Naive thymus-derived CD4-positive, alpha-beta T cell (primary cell): ENCODE results near the gene CRACR2B. TPM values are rescaled to one million over a fixed set of nuclear protein-coding genes. Genes with fewer than 3 reads are reported as not detected.

Experiments
- ATAC-seq: fragments of 150-1000 bp; cut with Tn5 transposase; 2 replicates; pipeline ENCODE4 v1.10.0; 2021; ENCODE audit warnings: mild to moderate bottlenecking, moderate library complexity
- CTCF ChIA-PET: fragments of 350-600 bp; sonication (Branson Sonifier 250); formaldehyde crosslinking; loops from one replicate; lab custom pipeline; 2021; ENCODE audit warnings: antibody characterized with exemption; lab: Charles Lee
- POLR2A ChIA-PET: fragments of 350-600 bp; sonication (Branson Sonifier 250); formaldehyde crosslinking; loops from one replicate; lab custom pipeline; 2021; ENCODE audit warnings: antibody characterized with exemption, inconsistent platforms; lab: Charles Lee
- DNase-seq, 9 donors: peaks; one replicate each; pipeline versions ENCODE4 v3.0.0 to v3.0.0-alpha.2; 2020 to 2022; ENCODE audit warnings: mixed read lengths in 1 of 9
- H3K27ac ChIP-seq: one replicate; pipeline ENCODE4 v1.7.0; 2013; ENCODE audit warnings: mild to moderate bottlenecking, low read depth, low read length, moderate library complexity
- H3K27me3 ChIP-seq, 2 donors: one replicate each; pipeline ENCODE4 v1.7.0; 2013; ENCODE audit warnings: low read length in 2 of 2, mild to moderate bottlenecking in 2 of 2, moderate library complexity in 2 of 2; ENCODE audit not compliant: control insufficient read depth in 2 of 2, insufficient read depth in 2 of 2
- H3K36me3 ChIP-seq, 3 experiments: 1 replicate in 2 of 3; 2 replicates in 1 of 3; pipeline ENCODE4 v1.7.0; 2013; ENCODE audit warnings: low read length in 3 of 3, mild to moderate bottlenecking in 3 of 3, moderate library complexity in 1 of 3; ENCODE audit not compliant: insufficient read depth in 3 of 3, control insufficient read depth in 2 of 3
- H3K4me1 ChIP-seq, 2 donors: one replicate each; pipeline ENCODE4 v1.7.0; 2013; ENCODE audit warnings: low read length in 2 of 2, mild to moderate bottlenecking in 2 of 2, moderate library complexity in 1 of 2; ENCODE audit not compliant: control insufficient read depth in 2 of 2, insufficient read depth in 2 of 2
- H3K4me3 ChIP-seq: 2 replicates; pipeline ENCODE4 v1.7.0; 2013; ENCODE audit warnings: mild to moderate bottlenecking, low read length
- H3K9me3 ChIP-seq, 3 experiments: 1 replicate in 2 of 3; 2 replicates in 1 of 3; pipeline ENCODE4 v1.7.0; 2013; ENCODE audit warnings: low read length in 3 of 3; ENCODE audit not compliant: control insufficient read depth in 2 of 3
- H3K27ac Mint-ChIP-seq, 9 donors: one replicate each; pipeline ENCODE4 v1.8.0; 2020 to 2022; ENCODE audit warnings: mixed read lengths in 9 of 9, mild to moderate bottlenecking in 8 of 9, moderate library complexity in 5 of 9, inconsistent platforms in 2 of 9
- H3K27me3 Mint-ChIP-seq, 5 donors: one replicate each; pipeline ENCODE4 v1.8.0; 2021 to 2022; ENCODE audit warnings: mixed read lengths in 5 of 5, mild to moderate bottlenecking in 1 of 5
- H3K36me3 Mint-ChIP-seq, 5 donors: one replicate each; pipeline ENCODE4 v1.8.0; 2020 to 2022; ENCODE audit warnings: mixed read lengths in 5 of 5, mild to moderate bottlenecking in 3 of 5, inconsistent platforms in 1 of 5
- H3K4me1 Mint-ChIP-seq, 7 donors: one replicate each; pipeline ENCODE4 v1.8.0; 2020 to 2022; ENCODE audit warnings: mixed read lengths in 7 of 7, mild to moderate bottlenecking in 3 of 7, inconsistent platforms in 1 of 7
- H3K4me3 Mint-ChIP-seq, 10 donors: one replicate each; pipeline ENCODE4 v1.8.0; 2020 to 2022; ENCODE audit warnings: mild to moderate bottlenecking in 10 of 10, mixed read lengths in 10 of 10, moderate library complexity in 6 of 10, inconsistent platforms in 2 of 10
- H3K9me3 Mint-ChIP-seq, 11 donors: one replicate each; pipeline ENCODE4 v1.8.0; 2020 to 2022; ENCODE audit warnings: mixed read lengths in 11 of 11, mild to moderate bottlenecking in 4 of 11, inconsistent platforms in 1 of 11, moderate library complexity in 1 of 11
- intact Hi-C, 2 donors: fragments of 100-400 bp; cut with micrococcal nuclease; formaldehyde crosslinking; loops; one replicate each; pipeline ENCODE4 v1.15.1; 2023
- polyA plus RNA-seq, 2 donors: library from polyadenylated mRNA; unstranded; fragments of 300-500 nt; fragmentation: Illumina TruSeq; gene quantifications; one replicate each; pipeline ENCODE4 v1.2.3, GENCODE V29; 2021
- total RNA-seq, 6 experiments: library from RNA in 5 of 6; stranded (reverse) in 5 of 6; gene quantifications; 1 replicate in 5 of 6; 2 replicates in 1 of 6; pipeline ENCODE4 v1.2.3 and lab custom pipeline; 2021 to 2026

CRACR2B gene
- total and polyA plus RNA-seq, 7 experiments from 2014 or later, result 0.62 to 3.9 (median 2.0) TPM; not detected in 3

DNA sequence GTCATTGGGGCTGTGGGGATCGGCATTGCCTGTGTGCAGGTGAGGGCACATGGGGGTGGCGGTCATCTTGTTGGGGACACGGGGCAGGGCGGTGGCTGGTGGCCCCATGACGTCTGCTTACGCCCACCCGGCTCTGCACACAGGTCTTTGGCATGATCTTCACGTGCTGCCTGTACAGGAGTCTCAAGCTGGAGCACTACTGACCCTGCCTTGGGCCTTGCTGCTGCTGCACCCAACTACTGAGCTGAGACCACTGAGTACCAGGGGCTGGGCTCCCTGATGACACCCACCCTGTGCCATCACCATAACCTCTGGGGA lies 10.2 kb downstream of the CRACR2B start:
- H3K27ac Mint-ChIP-seq, result no peak overlapping the region
- Histone ChIP-seq H3K4me3 (no peak overlapping the region), H3K36me3 (peaks cover 0 to 38% (median 0%) of the 10 kb centered on the region in 3 experiments), H3K9me3 (no peaks in the 10 kb centered on the region), H3K27me3 (no peaks in the 10 kb centered on the region), H3K4me1 (peaks cover 8 to 16% of the 10 kb centered on the region in 2 donors), H3K27ac (no peak overlapping the region)
- H3K4me1 Mint-ChIP-seq, result peaks cover 5 to 28% (median 20%) of the 10 kb centered on the region in 7 donors
- H3K36me3 Mint-ChIP-seq, result peaks cover 0 to 4% (median 0%) of the 10 kb centered on the region in 5 donors
- peaks cover 0 to 7% (median 0%) of the 10 kb centered on the region in 5 donors for H3K27me3 Mint-ChIP-seq
- ChIA-PET POLR2A (interaction anchor here (0.8 to 2.2 kb wide), 2 partner anchors 18 kb away, joined by 4 to 9 read pairs; partner anchors contain the start of gene PNPLA2), CTCF (no interaction called here)
- H3K9me3 Mint-ChIP-seq, result no peaks in the 10 kb centered on the region
- no peak for ATAC-seq
- DNase-seq, result no peak
- intact Hi-C loops, result no loop called here
- H3K4me3 Mint-ChIP-seq, result no peak overlapping the region

DNA sequence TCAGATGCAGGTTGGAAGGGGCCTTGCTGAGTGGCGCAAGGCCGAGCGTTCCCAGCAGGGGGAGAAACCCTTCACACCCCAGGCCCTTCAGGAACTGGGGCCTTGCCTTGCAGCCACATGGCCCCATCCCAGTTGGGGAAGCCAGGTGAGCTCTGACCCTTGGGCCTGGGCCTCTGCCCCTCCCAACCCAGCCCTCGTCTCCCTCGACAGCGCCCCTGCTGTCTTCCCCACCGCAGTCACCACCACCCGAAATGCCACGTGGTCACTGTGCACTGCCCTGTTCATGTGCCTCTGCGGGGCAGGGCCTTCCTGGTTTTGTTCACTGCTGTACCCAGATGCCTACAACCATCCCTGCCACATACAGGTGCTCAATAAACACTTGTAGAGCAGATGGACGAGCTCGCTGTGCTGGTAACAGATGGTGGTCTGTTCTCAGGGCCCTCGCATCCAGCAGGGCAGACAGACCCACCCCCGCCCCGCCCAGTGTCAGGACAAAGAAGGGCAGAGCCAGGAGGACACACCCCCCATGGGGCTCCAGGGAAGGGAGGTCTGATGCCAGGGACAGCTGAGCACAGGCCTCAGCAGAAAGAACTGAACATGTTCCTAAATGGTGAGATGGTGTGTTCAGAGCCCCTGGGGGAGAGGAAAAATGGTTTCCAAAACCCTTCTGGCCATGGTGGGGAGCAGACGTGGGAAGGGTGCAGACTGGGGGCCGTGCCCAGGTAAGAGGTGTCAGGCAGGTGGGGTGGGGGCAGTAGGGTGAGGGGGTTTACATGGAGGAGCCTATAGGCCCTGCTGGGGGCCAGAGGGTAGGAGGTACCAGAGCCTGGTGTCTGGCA lies 10.9 kb downstream of the CRACR2B start:
- DNase-seq (no peak), ATAC-seq (no peak)
- H3K9me3 Mint-ChIP-seq, result no peaks in the 10 kb centered on the region
- H3K27me3 ChIP-seq, result no peaks in the 10 kb centered on the region
- CTCF ChIA-PET, result no interaction called here
- H3K4me1 Mint-ChIP-seq, result peaks cover 5 to 32% (median 24%) of the 10 kb centered on the region in 7 donors
- H3K4me1 ChIP-seq, result peaks cover 13 to 16% of the 10 kb centered on the region in 2 donors
- H3K9me3 ChIP-seq, result no peaks in the 10 kb centered on the region
- H3K27ac Mint-ChIP-seq, result peak overlapping the region in 1 of 9 donors; percentile 38
- H3K27ac ChIP-seq, result no peak overlapping the region
- H3K4me3 ChIP-seq, result no peak overlapping the region
- intact Hi-C loops, result no loop called here
- H3K36me3 Mint-ChIP-seq, result peaks cover 0 to 4% (median 0%) of the 10 kb centered on the region in 5 donors
- POLR2A ChIA-PET, result interaction anchor here (0.6 to 2.2 kb wide), 3 partner anchors 17 to 250 kb away, joined by 3 to 9 read pairs (median 4); partner anchors contain the start of gene PNPLA2
- H3K4me3 Mint-ChIP-seq, result peak overlapping the region in 1 of 10 donors; percentile 17
- peaks cover 0 to 38% (median 0%) of the 10 kb centered on the region in 3 experiments for H3K36me3 ChIP-seq
- peaks cover 0 to 8% (median 0%) of the 10 kb centered on the region in 5 donors for H3K27me3 Mint-ChIP-seq

DNA sequence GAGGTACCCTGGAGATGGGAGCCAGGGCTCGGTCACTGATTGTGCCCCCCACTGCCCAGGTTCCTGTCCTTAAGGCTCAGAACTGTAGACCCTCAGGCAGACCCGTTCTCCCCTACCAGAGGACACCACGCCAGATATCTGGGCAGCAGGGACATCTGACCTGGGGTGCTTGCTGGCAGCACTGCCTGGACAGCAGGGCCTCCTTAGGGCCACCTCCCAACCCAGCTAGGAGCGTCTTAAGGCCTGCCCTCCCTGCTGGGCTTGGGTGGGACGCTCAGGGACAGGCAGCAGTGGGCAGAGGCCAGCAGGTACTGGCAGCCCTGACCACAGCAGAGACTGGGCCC lies 11.5 kb downstream of the CRACR2B start:
- Mint-ChIP-seq H3K4me3 (peak overlapping the region in 1 of 10 donors; percentile 83), H3K27me3 (peaks cover 0 to 3% (median 0%) of the 10 kb centered on the region in 5 donors), H3K27ac (no peak overlapping the region), H3K9me3 (no peaks in the 10 kb centered on the region), H3K36me3 (peaks cover 0 to 4% (median 0%) of the 10 kb centered on the region in 5 donors), H3K4me1 (peaks cover under 1 to 31% (median 20%) of the 10 kb centered on the region in 7 donors)
- H3K4me3 ChIP-seq, result no peak overlapping the region
- peaks cover 16 to 19% of the 10 kb centered on the region in 2 donors for H3K4me1 ChIP-seq
- H3K27me3 ChIP-seq, result no peaks in the 10 kb centered on the region
- no peak for ATAC-seq
- H3K9me3 ChIP-seq, result no peaks in the 10 kb centered on the region
- no peak for DNase-seq
- ChIA-PET POLR2A (interaction anchor here (5.2 kb wide), 1 partner anchor 19 kb away, joined by 36 read pairs; the partner anchor contains the start of gene PNPLA2), CTCF (no interaction called here)
- intact Hi-C loops, result no loop called here
- H3K36me3 ChIP-seq, result peaks cover 0 to 38% (median 0%) of the 10 kb centered on the region in 3 experiments
- H3K27ac ChIP-seq, result no peak overlapping the region

DNA sequence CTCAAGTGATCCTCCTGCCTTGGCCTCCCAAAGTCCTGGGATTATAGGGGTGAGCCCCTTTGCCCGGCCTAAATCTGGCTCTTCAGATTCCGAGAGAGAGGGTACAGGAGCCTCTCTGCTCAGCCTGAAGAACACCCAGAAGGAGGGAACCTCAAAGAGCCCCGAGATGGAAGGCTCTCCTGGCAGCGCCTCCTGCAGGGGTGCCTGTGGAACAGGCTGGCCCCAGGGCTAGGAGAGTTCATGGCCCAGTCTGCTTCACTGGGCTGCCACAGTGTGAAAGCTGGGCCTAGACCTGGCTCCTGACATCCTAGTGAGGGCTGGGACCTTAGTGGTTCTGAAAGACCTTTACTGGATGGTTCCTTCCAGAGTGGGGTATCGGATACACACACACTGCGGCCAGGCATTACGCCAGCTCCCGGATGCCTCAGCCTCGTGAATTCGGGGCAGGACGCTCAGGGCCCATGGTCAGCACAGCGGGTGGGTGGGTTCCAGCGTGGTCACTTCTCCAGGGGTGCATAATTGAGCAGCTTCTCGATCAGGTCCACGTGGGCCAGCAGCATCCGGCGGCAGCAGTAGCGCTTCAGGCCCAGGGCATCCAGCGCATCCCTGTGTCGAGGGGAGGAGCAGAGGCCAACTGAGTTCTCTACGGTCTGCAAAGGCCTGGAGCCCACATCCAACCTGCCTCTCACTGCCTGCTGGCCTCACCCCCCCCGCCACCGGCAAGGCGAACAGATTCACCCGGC lies 12.3 kb downstream of the CRACR2B start:
- Mint-ChIP-seq H3K36me3 (peaks cover 0 to 4% (median 0%) of the 10 kb centered on the region in 5 donors), H3K9me3 (no peaks in the 10 kb centered on the region), H3K27me3 (peaks cover 0 to 2% (median 0%) of the 10 kb centered on the region in 5 donors), H3K27ac (peak overlapping the region in 4 of 9 donors; percentile 33 to 79 (median 54)), H3K4me3 (peak overlapping the region in 9 of 10 donors; percentile 56 to 88 (median 84)), H3K4me1 (peaks cover 5 to 34% (median 19%) of the 10 kb centered on the region in 7 donors)
- no peaks in the 10 kb centered on the region for H3K9me3 ChIP-seq
- no peak overlapping the region for H3K4me3 ChIP-seq
- no peaks in the 10 kb centered on the region for H3K27me3 ChIP-seq
- peaks cover 0 to 38% (median 0%) of the 10 kb centered on the region in 3 experiments for H3K36me3 ChIP-seq
- no peak overlapping the region for H3K27ac ChIP-seq
- H3K4me1 ChIP-seq, result peaks cover 16 to 21% of the 10 kb centered on the region in 2 donors
- ATAC-seq (no peak), DNase-seq (no peak)
- ChIA-PET POLR2A (interaction anchor here (0.7 to 5.2 kb wide), 5 partner anchors 12 to 633 kb away, joined by 3 to 36 read pairs (median 3); partner anchors contain the start of genes BET1L, CRACR2B, PNPLA2 and RIC8A), CTCF (interaction anchor here (1.2 kb wide), 1 partner anchor 22 kb away, joined by 3 read pairs; the partner anchor contains the start of gene PNPLA2)
- intact Hi-C loops, result loop anchor here in 1 of 2 donors (10.0 kb wide), 1 partner anchor 545 kb away; the partner anchor contains the start of gene BRSK2

DNA sequence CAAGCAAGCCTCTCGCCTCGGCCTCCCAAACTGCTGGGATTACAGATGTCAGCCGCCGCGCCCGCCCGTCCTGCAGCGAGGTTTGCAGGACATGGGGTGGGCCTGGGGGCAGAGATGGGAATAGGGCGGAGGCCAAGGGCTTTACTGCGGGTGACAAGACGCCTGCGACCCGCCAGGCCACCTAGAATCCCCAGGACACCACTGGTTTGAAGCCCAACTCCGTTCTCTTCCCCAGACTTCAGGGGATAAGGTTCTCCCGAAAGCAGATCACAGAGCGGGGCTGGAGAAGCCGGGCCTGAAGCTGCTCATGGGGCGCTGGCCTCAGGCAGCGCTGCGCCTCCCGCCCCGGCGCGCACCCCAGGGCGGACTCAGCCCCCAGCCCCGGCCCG lies 14.3 kb downstream of the CRACR2B start:
- Histone ChIP-seq H3K27me3 (no peaks in the 10 kb centered on the region), H3K36me3 (peaks cover 0 to 36% (median 0%) of the 10 kb centered on the region in 3 experiments), H3K27ac (peak overlapping the region; percentile 89), H3K9me3 (no peaks in the 10 kb centered on the region), H3K4me3 (peak overlapping the region; percentile 83), H3K4me1 (peaks cover 16 to 21% of the 10 kb centered on the region in 2 donors)
- no peak for DNase-seq
- H3K4me1 Mint-ChIP-seq, result peaks cover 5 to 36% (median 19%) of the 10 kb centered on the region in 7 donors
- CTCF ChIA-PET, result no interaction called here
- peak overlapping the region; percentile 28 to 89 (median 63) for H3K27ac Mint-ChIP-seq
- intact Hi-C loops, result loop anchor here (1.0 to 10.0 kb wide), 8 partner anchors 10 to 543 kb away; partner anchors contain the start of genes AP2A2 (in 2 of the 2), BRSK2 (in 1 of the 2), CD151 (in 1 of the 2) and CRACR2B (in 1 of the 2)
- peak; percentile 35 for ATAC-seq
- H3K36me3 Mint-ChIP-seq, result peaks cover 0 to 4% (median 0%) of the 10 kb centered on the region in 5 donors
- no peaks in the 10 kb centered on the region for H3K9me3 Mint-ChIP-seq
- H3K4me3 Mint-ChIP-seq, result peak overlapping the region; percentile 74 to 88 (median 86)
- H3K27me3 Mint-ChIP-seq, result peaks cover 0 to 2% (median 0%) of the 10 kb centered on the region in 5 donors
- POLR2A ChIA-PET, result interaction anchor here (1.5 to 5.2 kb wide), 4 partner anchors 9 to 38 kb away, joined by 6 to 36 read pairs (median 22); partner anchors contain the start of genes CD151, CRACR2B, PIDD1 and PNPLA2
